ENCODE data around the gene WWC2. TPM values are rescaled to one million over a fixed set of nuclear protein-coding genes. Genes with fewer than 3 reads are reported as not detected.

The WWC2 gene
- 11.9 and 15.9 TPM in 2 replicates for total RNA-seq (2014; rRNA removed; shearing (Covaris generic))

- peak; percentile 60 for DNase-seq (ENCODE audit: low spot score)
- in situ Hi-C loops (cut with HindIII; ENCODE audit: low sequenced_read_pairs), result no loop called here
These were observed at the start of gene WWC2 for GRCh38 chr4:183098723-183099536. Gene WWC2 (plus strand): TSS chr4:183099257. CDS start chr4:183099492, 235 bp downstream.

- in situ Hi-C loops (cut with HindIII; ENCODE audit: low sequenced_read_pairs), result loop anchor here (25.0 kb wide), 1 partner anchor 209 kb away; no protein-coding TSS in a partner anchor
- DNase-seq (ENCODE audit: low spot score), result no peak
These were observed 45.4 kb upstream of the WWC2 start for GRCh38 chr4:183053681-183054080.

- no peak for DNase-seq (ENCODE audit: low spot score)
- in situ Hi-C loops (cut with HindIII; ENCODE audit: low sequenced_read_pairs), result loop anchor here (25.0 kb wide), 1 partner anchor 205 kb away; no protein-coding TSS in a partner anchor
These were observed 41.8 kb upstream of the WWC2 start for GRCh38 chr4:183057255-183057654.

- in situ Hi-C loops (cut with HindIII; ENCODE audit: low sequenced_read_pairs), result loop anchor here (25.0 kb wide), 1 partner anchor 203 kb away; no protein-coding TSS in a partner anchor
- no peak for DNase-seq (ENCODE audit: low spot score)
These were observed 39.3 kb upstream of the WWC2 start for GRCh38 chr4:183059797-183060196.

- in situ Hi-C loops (cut with HindIII; ENCODE audit: low sequenced_read_pairs), result loop anchor here (25.0 kb wide), 1 partner anchor 194 kb away; no protein-coding TSS in a partner anchor
- no peak for DNase-seq (ENCODE audit: low spot score)
These were observed 30.6 kb upstream of the WWC2 start for GRCh38 chr4:183068502-183068901.

- no peak for DNase-seq (ENCODE audit: low spot score)
- in situ Hi-C loops (cut with HindIII; ENCODE audit: low sequenced_read_pairs), result loop anchor here (25.0 kb wide), 1 partner anchor 191 kb away; no protein-coding TSS in a partner anchor
These were observed 27.8 kb upstream of the WWC2 start for GRCh38 chr4:183071222-183071621.

GRCh38 chr4:183072176-183072575 lies 26.9 kb upstream of the WWC2 start:
- no peak for DNase-seq (ENCODE audit: low spot score)
- in situ Hi-C loops (cut with HindIII; ENCODE audit: low sequenced_read_pairs), result loop anchor here (25.0 kb wide), 1 partner anchor 190 kb away; no protein-coding TSS in a partner anchor

GRCh38 chr4:183073838-183074145 lies 25.3 kb upstream of the WWC2 start:
- DNase-seq (ENCODE audit: low spot score), result no peak
- in situ Hi-C loops (cut with HindIII; ENCODE audit: low sequenced_read_pairs), result loop anchor here (25.0 kb wide), 1 partner anchor 189 kb away; no protein-coding TSS in a partner anchor

- DNase-seq (ENCODE audit: low spot score), result no peak
- in situ Hi-C loops (cut with HindIII; ENCODE audit: low sequenced_read_pairs), result loop anchor here (25.0 kb wide), 1 partner anchor 188 kb away; no protein-coding TSS in a partner anchor
These were observed 24.6 kb upstream of the WWC2 start for GRCh38 chr4:183074288-183074990.

- in situ Hi-C loops (cut with HindIII; ENCODE audit: low sequenced_read_pairs), result no loop called here
- DNase-seq (ENCODE audit: low spot score), result no peak
These were observed 20.4 kb upstream of the WWC2 start for GRCh38 chr4:183078634-183079033.

- in situ Hi-C loops (cut with HindIII; ENCODE audit: low sequenced_read_pairs), result no loop called here
- peak; percentile 53 for DNase-seq (ENCODE audit: low spot score)
These were observed 18.5 kb upstream of the WWC2 start for GRCh38 chr4:183080372-183081115.

GRCh38 chr4:183081116-183081469 lies 18.0 kb upstream of the WWC2 start:
- no peak for DNase-seq (ENCODE audit: low spot score)
- in situ Hi-C loops (cut with HindIII; ENCODE audit: low sequenced_read_pairs), result no loop called here

GRCh38 chr4:183082053-183082452 lies 17.0 kb upstream of the WWC2 start:
- in situ Hi-C loops (cut with HindIII; ENCODE audit: low sequenced_read_pairs), result no loop called here
- DNase-seq (ENCODE audit: low spot score), result no peak

GRCh38 chr4:183094393-183095198 lies 4.5 kb upstream of the WWC2 start:
- DNase-seq (ENCODE audit: low spot score), result no peak
- in situ Hi-C loops (cut with HindIII; ENCODE audit: low sequenced_read_pairs), result no loop called here

- in situ Hi-C loops (cut with HindIII; ENCODE audit: low sequenced_read_pairs), result no loop called here
- no peak for DNase-seq (ENCODE audit: low spot score)
These were observed 3.9 kb upstream of the WWC2 start for GRCh38 chr4:183095199-183095512.

GRCh38 chr4:183096276-183096965 lies 2.6 kb upstream of the WWC2 start:
- DNase-seq (ENCODE audit: low spot score), result no peak
- in situ Hi-C loops (cut with HindIII; ENCODE audit: low sequenced_read_pairs), result no loop called here

GRCh38 chr4:183097231-183098018 lies 1.6 kb upstream of the WWC2 start:
- in situ Hi-C loops (cut with HindIII; ENCODE audit: low sequenced_read_pairs), result no loop called here
- DNase-seq (ENCODE audit: low spot score), result no peak
